Pulmonary artery endothelial cell (primary cell): ENCODE results near the gene HTRA3. TPM values are rescaled to one million over a fixed set of nuclear protein-coding genes. Genes with fewer than 3 reads are reported as not detected.

Experiments used
- DNase-seq: peaks from one replicate; pipeline ENCODE4 v3.0.0-alpha.2; 2011; ENCODE audit warnings: low read depth, low spot score
- total RNA-seq: library from RNA; depleted of rRNA; stranded (reverse); fragments of >200 nt; gene quantifications from 2 replicates; pipeline ENCODE4 v1.2.3, GENCODE V29; 2014

The HTRA3 gene
- total RNA-seq, 1 donor from 2014 or later, result 3.3 TPM

- DNase-seq, result no peak
Observed at GRCh38 chr4:8280158-8280875, 10.8 kb downstream of the HTRA3 start.

- DNase-seq, result no peak
Observed at GRCh38 chr4:8280876-8281440, 11.4 kb downstream of the HTRA3 start.

GRCh38 chr4:8281519-8282133 lies 12.1 kb downstream of the HTRA3 start:
- no peak for DNase-seq

- no peak for DNase-seq
Observed at GRCh38 chr4:8282134-8282641, 12.6 kb downstream of the HTRA3 start.

GRCh38 chr4:8282742-8283141 lies 13.2 kb downstream of the HTRA3 start:
- no peak for DNase-seq

- DNase-seq, result no peak
Observed at GRCh38 chr4:8283161-8283560, 13.6 kb downstream of the HTRA3 start.

GRCh38 chr4:8283631-8284121 lies 14.1 kb downstream of the HTRA3 start:
- no peak for DNase-seq

- DNase-seq, result no peak
Observed at GRCh38 chr4:8284391-8284790, 14.8 kb downstream of the HTRA3 start.

- DNase-seq, result no peak
Observed at GRCh38 chr4:8285143-8285975, 15.8 kb downstream of the HTRA3 start.

- DNase-seq, result no peak
Observed at GRCh38 chr4:8285976-8286718, 16.6 kb downstream of the HTRA3 start.

GRCh38 chr4:8286719-8287342 lies 17.3 kb downstream of the HTRA3 start:
- no peak for DNase-seq

- no peak for DNase-seq
Observed at GRCh38 chr4:8287343-8288280, 18.1 kb downstream of the HTRA3 start.

GRCh38 chr4:8289151-8289750 lies 19.7 kb downstream of the HTRA3 start:
- no peak for DNase-seq

GRCh38 chr4:8289956-8290700 lies 20.6 kb downstream of the HTRA3 start:
- DNase-seq, result no peak

- DNase-seq, result no peak
Observed at GRCh38 chr4:8290701-8290970, 21.1 kb downstream of the HTRA3 start.

GRCh38 chr4:8291036-8291682 lies 21.6 kb downstream of the HTRA3 start:
- no peak for DNase-seq

- DNase-seq, result no peak
Observed at GRCh38 chr4:8291701-8292477, 22.3 kb downstream of the HTRA3 start.
